ENCODE measurements around the gene SLC14A1. TPM values are rescaled to one million over a fixed set of nuclear protein-coding genes. Genes with fewer than 3 reads are reported as not detected.

SLC14A1 gene
- polyA plus RNA-seq, 1 donor (not counting 4 experiments of a cell fraction or from before 2014, with no cell fraction given) = not detected

GRCh38 chr18:45702708-45703265 is 21.2 kb upstream of the SLC14A1 start:
- no peaks in the 10 kb centered on the region for H3K36me3 ChIP-seq (ENCODE audit: control insufficient read depth in 2 of 2, extremely low read depth in 1 of 2, insufficient read depth in 2 of 2, low read length in 2 of 2)
- H3K4me2 ChIP-seq (ENCODE audit: control insufficient read depth, extremely low read depth, insufficient read depth, low read depth, low read length) = no peak overlapping the region
- H3K9me3 ChIP-seq (ENCODE audit: control insufficient read depth, low read depth, low read length) = no peaks in the 10 kb centered on the region
- no peaks in the 10 kb centered on the region for H4K20me1 ChIP-seq (ENCODE audit: control insufficient read depth, extremely low read depth, insufficient read depth, low read length)
- no peak for TF ChIP-seq CTCF (optimal IDR thresholded peaks at IDR 0.05 in 1 of 3, IDR thresholded peaks at IDR 0.05 in 1 of 3, conservative IDR thresholded peaks at IDR 0.05 in 1 of 3; ENCODE audit: extremely low read depth in 1 of 3, insufficient read depth in 2 of 3, low read length in 3 of 3)
- TF ChIP-seq EZH2 (IDR thresholded peaks at IDR 0.05; ENCODE audit: low read length) = no peak
- H3K27me3 ChIP-seq (ENCODE audit: control insufficient read depth, extremely low read depth, insufficient read depth, low read length) = no peaks in the 10 kb centered on the region
- H3K9ac ChIP-seq (ENCODE audit: control insufficient read depth, extremely low read depth, insufficient read depth, low read length) = no peak overlapping the region
- H3K4me1 ChIP-seq (ENCODE audit: control insufficient read depth, extremely low read depth, insufficient read depth, low read length) = no peaks in the 10 kb centered on the region
- H3K4me3 ChIP-seq (ENCODE audit: control insufficient read depth in 2 of 3, extremely low read depth in 1 of 3, insufficient read depth in 2 of 3, low read depth in 1 of 3, low read length in 3 of 3) = no peak overlapping the region
- no peak overlapping the region for H3K27ac ChIP-seq (ENCODE audit: control insufficient read depth, insufficient read depth, low read length)
- dilution Hi-C loops (cut with MboI; ENCODE audit: extremely low pct_ligation_motif_present, low sequenced_read_pairs) = no loop called here
- DNase-seq (ENCODE audit: low read depth, low spot score) (no peak), FAIRE-seq (no peak)
- H3K79me2 ChIP-seq (ENCODE audit: control insufficient read depth, insufficient read depth, low read length) = no peaks in the 10 kb centered on the region
- H3K9me1 ChIP-seq (ENCODE audit: control insufficient read depth, extremely low read depth, insufficient read depth, low read length) = no peaks in the 10 kb centered on the region
- no peak overlapping the region for H2AFZ ChIP-seq (ENCODE audit: control insufficient read depth, low read length)

- H3K9me1 ChIP-seq (ENCODE audit: control insufficient read depth, extremely low read depth, insufficient read depth, low read length) = no peaks in the 10 kb centered on the region
- no peak overlapping the region for H3K9ac ChIP-seq (ENCODE audit: control insufficient read depth, extremely low read depth, insufficient read depth, low read length)
- H3K4me2 ChIP-seq (ENCODE audit: control insufficient read depth, extremely low read depth, insufficient read depth, low read depth, low read length) = no peak overlapping the region
- H3K27me3 ChIP-seq (ENCODE audit: control insufficient read depth, extremely low read depth, insufficient read depth, low read length) = no peaks in the 10 kb centered on the region
- dilution Hi-C loops (cut with MboI; ENCODE audit: extremely low pct_ligation_motif_present, low sequenced_read_pairs) = no loop called here
- peaks cover 8% of the 10 kb centered on the region for H3K9me3 ChIP-seq (ENCODE audit: control insufficient read depth, low read depth, low read length)
- no peak overlapping the region for H2AFZ ChIP-seq (ENCODE audit: control insufficient read depth, low read length)
- DNase-seq (ENCODE audit: low read depth, low spot score) (no peak), FAIRE-seq (no peak)
- no peaks in the 10 kb centered on the region for H3K79me2 ChIP-seq (ENCODE audit: control insufficient read depth, insufficient read depth, low read length)
- H3K27ac ChIP-seq (ENCODE audit: control insufficient read depth, insufficient read depth, low read length) = no peak overlapping the region
- no peak overlapping the region for H3K4me3 ChIP-seq (ENCODE audit: control insufficient read depth in 2 of 3, extremely low read depth in 1 of 3, insufficient read depth in 2 of 3, low read depth in 1 of 3, low read length in 3 of 3)
- no peaks in the 10 kb centered on the region for H3K36me3 ChIP-seq (ENCODE audit: control insufficient read depth in 2 of 2, extremely low read depth in 1 of 2, insufficient read depth in 2 of 2, low read length in 2 of 2)
- TF ChIP-seq CTCF (optimal IDR thresholded peaks at IDR 0.05 in 1 of 3, IDR thresholded peaks at IDR 0.05 in 1 of 3, conservative IDR thresholded peaks at IDR 0.05 in 1 of 3; ENCODE audit: extremely low read depth in 1 of 3, insufficient read depth in 2 of 3, low read length in 3 of 3) = no peak
- no peak for TF ChIP-seq EZH2 (IDR thresholded peaks at IDR 0.05; ENCODE audit: low read length)
- H4K20me1 ChIP-seq (ENCODE audit: control insufficient read depth, extremely low read depth, insufficient read depth, low read length) = no peaks in the 10 kb centered on the region
- no peaks in the 10 kb centered on the region for H3K4me1 ChIP-seq (ENCODE audit: control insufficient read depth, extremely low read depth, insufficient read depth, low read length)
Measured at GRCh38 chr18:45708831-45709230, 15.2 kb upstream of the SLC14A1 start.
